Kidney (tissue), 14 donors: ENCODE data around the gene TPT1. TPM values are rescaled to one million over a fixed set of nuclear protein-coding genes. Genes with fewer than 3 reads are reported as not detected.

Source experiments
- DNase-seq, 5 donors: peaks; one replicate each; pipeline ENCODE4 v3.0.0-alpha.2; 2013 to 2020
- FAIRE-seq: peaks from 2 replicates; lab custom pipeline; 2012; peaks lifted over from hg19 to GRCh38; lab: Jason Lieb, UNC
- H3K27ac ChIP-seq, 2 donors: one replicate each; pipeline ENCODE4 v1.7.0; 2013; ENCODE audit warnings: low read depth in 2 of 2, low read length in 2 of 2, inconsistent platforms in 1 of 2
- H3K27me3 ChIP-seq: one replicate; pipeline ENCODE4 v1.7.1; 2013; ENCODE audit warnings: low read length, inconsistent platforms; ENCODE audit not compliant: control insufficient read depth, insufficient read depth
- H3K36me3 ChIP-seq, 3 donors: one replicate each; pipeline versions ENCODE4 v1.7.0 to v1.7.1; 2013; ENCODE audit warnings: low read length in 3 of 3, control low read depth in 1 of 3, inconsistent platforms in 1 of 3; ENCODE audit not compliant: insufficient read depth in 3 of 3, control insufficient read depth in 2 of 3
- H3K4me1 ChIP-seq, 3 donors: one replicate each; pipeline versions ENCODE4 v1.7.0 to v1.7.1; 2013; ENCODE audit warnings: low read length in 3 of 3, inconsistent platforms in 1 of 3, low read depth in 1 of 3; ENCODE audit not compliant: control insufficient read depth in 2 of 3, insufficient read depth in 2 of 3
- H3K4me3 ChIP-seq, 3 donors: one replicate each; pipeline versions ENCODE4 v1.7.0 to v1.8.1; 2013; ENCODE audit warnings: low read length in 3 of 3, control low read depth in 1 of 3, inconsistent platforms in 1 of 3
- H3K9ac ChIP-seq, 3 donors: one replicate each; pipeline versions ENCODE4 v1.7.0 to v1.7.1; 2013; ENCODE audit warnings: low read length in 3 of 3, control low read depth in 1 of 3, inconsistent platforms in 1 of 3
- H3K9me3 ChIP-seq, 3 donors: one replicate each; pipeline versions ENCODE4 v1.7.0 to v1.7.1; 2013; ENCODE audit warnings: low read length in 3 of 3, control low read depth in 1 of 3, inconsistent platforms in 1 of 3; ENCODE audit not compliant: control insufficient read depth in 2 of 3, insufficient read depth in 1 of 3
- CTCF ChIP-seq: IDR thresholded peaks from 3 replicates; pipeline ENCODE4 v1.5.1; 2012; ENCODE audit warnings: mild to moderate bottlenecking, moderate library complexity, borderline replicate concordance; ENCODE audit not compliant: insufficient read depth; ENCODE audit errors: extremely low read depth
- intact Hi-C: fragments of 100-400 bp; cut with DNase I; formaldehyde crosslinking; loops from one replicate; pipeline ENCODE4 v1.11.1; 2022
- polyA plus RNA-seq: library from polyadenylated mRNA; stranded (reverse); fragments of 350-450 nt; fragmentation: Illumina TruSeq; extraction: RNeasy Lipid Tissue Mini Kit (QIAGEN cat#74804); gene quantifications from one replicate; pipeline ENCODE4 v1.2.3, GENCODE V29; 2014; ENCODE audit warnings: low read depth, low replicate concordance; ENCODE audit not compliant: insufficient read depth
- total RNA-seq: library from RNA; stranded (reverse); fragmentation: NEBNext Ultra II Directional; extraction: Animal tissue kit (Norgen Biotek cat#: 25700); gene quantifications from one replicate; pipeline ENCODE4 v1.2.1, GENCODE V29; 2021
- donor health status: control.
- donor health status: control.
- donor health status: control.
- donor health status: control.
- donor health status: control.
- donor health status: DM: yes; HTN: yes; CAD: no.
- donor health status: Normal renal cell carcinoma (clear cell type).

TPT1 gene
- total and polyA plus RNA-seq, 2 donors from 2014 or later: 4,291 to 6,901 TPM

GRCh38 chr13:45297456-45298205 is 43.4 kb downstream of the TPT1 start:
- DNase-seq (no peak), FAIRE-seq (no peak)
- Histone ChIP-seq H3K4me3 (no peak overlapping the region), H3K9ac (no peak overlapping the region), H3K4me1 (no peaks in the 10 kb centered on the region), H3K36me3 (no peaks in the 10 kb centered on the region), H3K27me3 (no peaks in the 10 kb centered on the region), H3K27ac (no peak overlapping the region), H3K9me3 (no peaks in the 10 kb centered on the region)
- intact Hi-C loops: no loop called here
- TF ChIP-seq CTCF: no peak

DNA sequence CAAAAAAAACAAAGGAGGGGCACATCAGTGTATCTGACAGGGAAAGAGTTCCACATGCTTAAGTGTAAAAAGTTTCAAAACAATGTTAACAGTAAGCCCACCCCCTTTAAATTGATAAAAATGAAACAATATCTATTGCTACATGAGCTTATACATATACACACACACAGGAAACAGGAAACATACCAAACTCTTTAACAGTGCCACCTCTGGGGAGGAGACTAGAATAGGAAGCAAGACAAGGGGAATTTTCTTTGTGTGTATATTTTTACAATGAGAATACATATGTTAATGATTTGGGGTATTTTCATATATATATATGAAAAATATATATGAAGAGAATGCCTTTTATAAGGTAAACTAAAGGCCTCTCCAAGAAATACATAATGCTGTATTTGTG is 44.7 kb downstream of the TPT1 start:
- no peaks in the 10 kb centered on the region for H3K4me1 ChIP-seq
- DNase-seq (no peak), FAIRE-seq (no peak)
- H3K4me3 ChIP-seq: no peak overlapping the region
- H3K9me3 ChIP-seq: no peaks in the 10 kb centered on the region
- intact Hi-C loops: no loop called here
- no peak overlapping the region for H3K9ac ChIP-seq
- H3K36me3 ChIP-seq: no peaks in the 10 kb centered on the region
- no peak for TF ChIP-seq CTCF
- H3K27me3 ChIP-seq: no peaks in the 10 kb centered on the region
- H3K27ac ChIP-seq: peak overlapping the region in 1 of 2 donors; percentile 53

DNA sequence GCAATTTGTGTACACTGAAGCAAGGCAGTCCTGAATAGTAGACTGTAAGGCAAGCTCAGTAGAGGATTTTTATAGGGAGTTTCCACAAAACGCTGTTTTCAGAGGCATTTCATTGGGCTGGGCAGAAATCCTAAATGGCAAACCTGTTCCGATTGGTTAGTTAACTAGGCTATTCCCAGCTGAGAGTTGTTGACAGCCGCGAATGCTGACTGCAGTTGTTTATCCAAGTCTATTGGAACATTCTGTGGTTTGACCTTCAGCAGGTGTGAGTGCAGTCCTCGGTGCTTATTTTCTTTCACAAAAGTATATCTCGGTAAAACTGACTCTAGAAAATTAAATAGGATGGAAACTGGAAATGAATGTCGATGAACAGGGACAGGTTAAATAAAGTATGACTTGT is 45.4 kb downstream of the TPT1 start:
- H3K9ac ChIP-seq: no peak overlapping the region
- H3K27me3 ChIP-seq: no peaks in the 10 kb centered on the region
- H3K4me3 ChIP-seq: peak overlapping the region in 1 of 3 donors; percentile 18
- no peaks in the 10 kb centered on the region for H3K4me1 ChIP-seq
- H3K36me3 ChIP-seq: no peaks in the 10 kb centered on the region
- intact Hi-C loops: no loop called here
- TF ChIP-seq CTCF: no peak
- H3K9me3 ChIP-seq: no peaks in the 10 kb centered on the region
- no peak for FAIRE-seq
- DNase-seq: peak in 1 of 5 donors; percentile 41
- peak overlapping the region in 1 of 2 donors; percentile 53 for H3K27ac ChIP-seq

- FAIRE-seq (no peak), DNase-seq (no peak)
- H3K27me3 ChIP-seq: no peaks in the 10 kb centered on the region
- no peaks in the 10 kb centered on the region for H3K9me3 ChIP-seq
- intact Hi-C loops: no loop called here
- no peak overlapping the region for H3K27ac ChIP-seq
- H3K36me3 ChIP-seq: no peaks in the 10 kb centered on the region
- no peak for TF ChIP-seq CTCF
- H3K9ac ChIP-seq: no peak overlapping the region
- H3K4me1 ChIP-seq: no peaks in the 10 kb centered on the region
- H3K4me3 ChIP-seq: no peak overlapping the region
Observed at GRCh38 chr13:45292176-45292575, 48.8 kb downstream of the TPT1 start.
